Ureter (tissue), 1 donor: ENCODE measurements around the gene GRM7. TPM values are rescaled to one million over a fixed set of nuclear protein-coding genes. Genes with fewer than 3 reads are reported as not detected.

Source experiments
- DNase-seq: peaks from one replicate; pipeline ENCODE4 v3.0.0-alpha.2; 2020; ENCODE audit warnings: low spot score
- total RNA-seq: library from RNA; stranded (reverse); gene quantifications from one replicate; pipeline ENCODE4 v1.2.4, GENCODE V29; 2023
- donor health status: DM: yes; HTN: yes; CAD: no.

Gene GRM7
- total RNA-seq, 1 donor from 2014 or later = 0.86 TPM

DNA sequence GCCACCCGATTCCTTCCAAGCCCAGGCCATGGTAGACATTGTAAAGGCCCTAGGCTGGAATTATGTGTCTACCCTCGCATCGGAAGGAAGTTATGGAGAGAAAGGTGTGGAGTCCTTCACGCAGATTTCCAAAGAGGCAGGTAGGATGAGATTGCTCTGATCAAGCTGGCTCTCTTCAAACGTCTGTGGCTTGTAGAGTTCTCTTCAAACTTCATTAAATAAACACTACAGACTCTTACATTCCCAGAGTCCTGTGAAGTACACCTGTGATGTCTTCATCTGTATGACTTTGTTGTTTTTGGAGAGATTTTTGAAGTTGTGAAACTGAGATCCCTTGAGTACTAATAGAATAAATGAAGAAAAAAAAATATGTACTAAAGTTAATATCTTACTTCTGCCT lies 285.6 kb downstream of the GRM7 start:
- no peak for DNase-seq

GRCh38 chr3:7158516-7158915 lies 297.6 kb downstream of the GRM7 start:
- DNase-seq = no peak

DNA sequence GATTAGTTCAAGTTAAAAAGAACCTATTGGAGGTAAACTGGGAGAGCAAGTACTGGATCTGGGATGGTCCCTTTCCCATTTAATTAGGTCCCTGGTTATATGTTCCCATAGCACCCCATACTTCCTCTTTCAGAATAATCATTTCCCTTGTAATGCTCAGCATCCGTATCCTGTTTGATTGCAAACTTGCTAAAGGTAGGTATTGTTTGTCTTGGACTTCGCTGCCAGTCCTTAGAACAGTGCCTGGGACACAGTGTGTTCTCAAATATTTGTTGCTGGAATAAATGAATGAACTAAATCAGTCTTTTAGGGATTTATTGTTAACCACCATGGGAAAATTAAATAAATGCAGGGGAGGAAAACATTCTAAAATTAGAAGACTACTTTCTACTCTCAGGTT lies 299.8 kb downstream of the GRM7 start:
- DNase-seq = no peak

DNA sequence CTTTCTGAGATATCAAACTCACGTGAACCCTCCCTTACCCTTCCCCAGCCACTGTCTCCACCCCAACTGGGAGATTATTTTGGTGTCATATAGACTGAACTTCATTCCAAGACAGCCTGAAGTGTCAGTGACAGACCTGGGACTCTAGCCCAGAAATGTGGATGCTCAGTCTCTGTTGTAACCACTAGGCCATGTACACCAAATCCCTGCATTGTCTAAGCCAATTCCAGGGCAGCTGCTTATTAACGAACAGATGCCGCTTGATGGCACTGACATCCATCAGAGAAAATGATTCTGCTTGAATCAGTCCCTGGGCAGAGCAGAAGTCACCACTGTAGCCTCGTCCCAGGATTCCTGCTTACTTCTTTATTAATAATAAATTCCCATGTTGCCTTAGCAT lies 305.5 kb downstream of the GRM7 start:
- no peak for DNase-seq

DNA sequence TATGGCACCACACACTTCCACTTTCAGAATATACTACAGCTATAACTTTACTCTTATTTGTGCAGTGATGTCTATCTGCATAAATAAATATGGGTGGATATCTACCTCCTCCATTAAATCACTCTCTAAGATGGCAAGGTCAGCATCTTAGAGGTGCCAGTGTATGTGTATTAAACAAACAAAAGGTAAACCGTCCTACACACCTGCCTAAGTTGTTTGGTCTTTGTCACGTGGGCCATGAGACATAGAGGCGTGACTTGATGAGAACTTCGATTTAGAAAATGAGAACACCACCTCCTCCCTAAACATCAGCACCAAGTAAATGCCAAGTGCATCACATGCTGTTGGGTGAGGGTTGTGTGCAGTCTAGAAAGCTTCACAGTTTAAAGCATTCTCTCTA lies 310.6 kb downstream of the GRM7 start:
- no peak for DNase-seq

DNA sequence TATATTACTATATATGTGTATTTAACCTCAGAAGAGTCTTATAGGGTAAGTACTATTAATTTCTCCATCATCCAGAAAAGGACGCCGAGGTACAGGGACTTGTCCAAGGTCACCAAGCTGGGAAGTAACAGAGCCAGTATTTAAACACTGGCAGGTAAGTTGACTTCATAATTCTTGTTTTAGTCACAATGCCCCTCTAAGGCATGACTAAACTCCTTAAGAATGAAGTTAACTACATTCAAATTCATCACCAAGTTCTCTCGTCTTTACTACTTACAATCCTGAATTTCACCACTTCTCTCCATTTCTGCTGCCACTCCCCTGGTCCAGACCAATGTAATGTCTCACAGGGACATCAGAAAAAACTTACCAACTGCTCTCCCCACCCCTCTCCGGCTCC lies 312.1 kb downstream of the GRM7 start:
- no peak for DNase-seq

DNA sequence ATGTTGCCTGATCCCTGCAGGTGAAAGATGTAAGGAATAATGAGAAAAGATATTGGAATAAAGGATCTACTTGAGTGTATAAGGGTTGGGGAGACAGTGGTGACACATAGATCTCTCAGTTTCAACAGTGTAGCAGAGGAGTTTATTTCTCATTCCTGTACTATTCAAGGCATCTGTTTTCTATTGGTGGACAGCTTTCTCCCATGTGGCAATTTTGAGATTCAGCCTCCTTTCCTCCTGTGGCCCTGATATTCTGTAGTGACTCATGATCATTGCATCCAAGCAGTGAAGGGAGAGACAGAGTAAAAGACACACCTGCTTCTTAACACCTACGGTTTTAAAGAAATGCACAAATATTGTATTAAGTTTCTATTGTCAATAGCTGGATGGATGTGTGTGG lies 327.6 kb downstream of the GRM7 start:
- DNase-seq = no peak

GRCh38 chr3:7190095-7190494 lies 329.2 kb downstream of the GRM7 start:
- DNase-seq = no peak

- DNase-seq = no peak
These were observed 332.4 kb downstream of the GRM7 start for GRCh38 chr3:7193269-7193668.

DNA sequence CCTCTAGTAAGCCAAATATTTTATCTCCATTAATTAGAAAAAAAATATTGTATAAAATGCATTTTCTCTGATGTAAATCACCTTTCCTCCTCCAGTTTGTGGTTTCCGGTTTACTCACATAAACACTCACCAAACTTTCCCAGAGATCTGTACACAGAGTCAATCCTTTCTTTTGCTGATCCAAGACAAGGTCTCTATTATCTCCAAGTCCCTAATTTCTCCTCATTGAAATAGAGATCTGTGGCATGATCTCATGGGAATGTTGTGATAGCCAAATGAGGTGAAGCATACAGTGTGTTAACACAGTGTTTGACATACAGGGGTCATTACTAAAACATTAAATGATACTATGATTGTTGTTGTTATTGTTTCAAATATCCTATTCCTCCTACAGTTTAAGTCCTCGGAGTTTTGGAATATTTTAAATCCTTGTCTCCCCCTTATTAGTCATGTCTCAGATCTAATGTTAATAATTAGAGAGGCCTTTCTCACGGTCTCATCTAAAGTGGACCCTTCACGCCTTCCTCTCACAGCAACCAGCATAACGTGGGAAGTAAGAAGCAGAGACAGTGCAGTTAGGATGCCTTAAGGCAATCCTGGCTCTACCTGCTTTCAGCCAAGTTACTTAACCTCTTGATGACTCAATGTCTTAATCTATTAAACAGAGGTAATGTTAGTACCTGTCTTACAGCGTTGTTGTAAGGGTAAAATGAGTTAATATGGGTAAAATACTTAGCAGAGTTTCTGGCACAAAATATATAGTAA lies 333.3 kb downstream of the GRM7 start:
- no peak for DNase-seq

GRCh38 chr3:7195934-7196333 lies 335.0 kb downstream of the GRM7 start:
- DNase-seq = no peak

- no peak for DNase-seq
These were observed 340.9 kb downstream of the GRM7 start for GRCh38 chr3:7201784-7202183.

- no peak for DNase-seq
These were observed 343.3 kb downstream of the GRM7 start for GRCh38 chr3:7203969-7204847.

- DNase-seq = no peak
These were observed 343.9 kb downstream of the GRM7 start for GRCh38 chr3:7204848-7205156.

- DNase-seq = no peak
These were observed 344.6 kb downstream of the GRM7 start for GRCh38 chr3:7205535-7205934.

DNA sequence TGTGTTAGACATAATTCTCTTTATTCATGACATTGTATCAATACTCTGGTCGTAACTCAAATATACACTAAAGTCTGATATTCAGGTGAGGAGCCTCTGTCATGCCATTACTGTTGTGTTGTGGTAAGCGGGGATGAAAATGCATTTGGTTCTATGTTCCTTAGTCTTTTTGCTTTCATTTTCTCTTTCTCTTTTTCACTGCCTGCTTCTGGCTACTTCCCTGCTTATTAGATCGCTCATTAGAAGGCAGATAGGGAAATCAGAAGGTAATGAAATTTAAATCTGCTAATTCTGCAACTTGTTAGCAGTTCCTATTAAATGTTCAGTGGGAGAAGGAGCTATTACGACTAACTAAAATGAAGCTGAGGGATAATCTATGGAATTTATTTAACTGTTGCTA lies 345.0 kb downstream of the GRM7 start:
- DNase-seq = no peak

DNA sequence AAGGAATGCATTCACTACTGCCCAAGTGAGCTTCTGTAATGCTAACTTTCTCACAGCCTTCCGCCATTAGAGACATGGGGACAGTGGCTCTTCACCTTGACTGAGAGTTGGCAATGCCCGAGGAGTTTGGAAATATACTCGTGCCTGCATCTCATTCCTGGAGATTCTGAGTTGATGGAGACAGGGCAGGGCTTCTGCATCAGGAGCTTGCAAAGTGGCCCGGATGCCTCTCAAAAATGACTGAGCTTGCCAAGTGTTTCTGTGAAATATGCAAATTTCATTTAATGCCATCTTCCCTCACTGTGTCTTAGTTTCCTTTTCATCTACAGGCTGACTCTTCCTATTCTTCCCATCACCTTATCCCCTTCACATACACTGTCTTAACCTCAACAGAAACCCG lies 346.2 kb downstream of the GRM7 start:
- no peak for DNase-seq

DNA sequence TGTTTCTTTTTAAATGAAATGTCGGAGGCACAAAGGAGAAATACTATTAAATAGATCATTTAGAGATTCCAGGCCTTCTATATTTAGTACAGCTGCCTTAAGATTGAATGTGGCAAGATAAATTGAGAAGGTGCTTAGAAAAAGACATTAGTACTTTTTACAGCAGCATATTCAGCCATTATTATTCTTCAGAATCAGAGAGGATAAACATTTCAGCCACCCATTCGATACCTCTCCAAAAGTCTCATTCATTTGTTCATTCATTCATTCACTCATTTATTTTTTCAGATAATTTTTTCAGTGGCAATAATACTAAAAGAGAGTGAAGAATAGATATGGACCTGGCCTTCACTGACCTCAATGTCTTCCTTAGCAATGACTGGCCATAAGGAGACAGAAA lies 347.0 kb downstream of the GRM7 start:
- no peak for DNase-seq

GRCh38 chr3:7209098-7209497 lies 348.2 kb downstream of the GRM7 start:
- no peak for DNase-seq

- no peak for DNase-seq
These were observed 350.8 kb downstream of the GRM7 start for GRCh38 chr3:7211740-7212139.

- DNase-seq = no peak
These were observed 354.8 kb downstream of the GRM7 start for GRCh38 chr3:7215706-7216105.

DNA sequence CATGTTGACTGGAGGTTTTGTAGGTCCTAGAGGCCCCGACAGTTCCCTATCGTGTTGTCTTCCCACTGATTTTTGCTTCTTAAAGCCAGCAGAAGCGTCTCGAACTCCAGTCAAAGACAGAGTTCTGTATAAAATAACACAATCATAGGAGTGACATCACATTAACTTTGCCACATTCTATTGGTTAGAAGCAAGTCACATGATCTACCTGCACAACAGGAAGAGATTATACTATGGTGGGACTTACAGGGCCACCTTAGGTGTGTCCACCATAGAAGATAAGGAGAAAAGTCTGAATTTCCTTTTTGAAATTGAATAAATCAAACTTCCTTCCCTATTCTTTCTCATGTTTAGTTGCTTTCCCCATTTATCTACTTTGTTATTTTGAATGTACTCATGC lies 365.5 kb downstream of the GRM7 start:
- no peak for DNase-seq

DNA sequence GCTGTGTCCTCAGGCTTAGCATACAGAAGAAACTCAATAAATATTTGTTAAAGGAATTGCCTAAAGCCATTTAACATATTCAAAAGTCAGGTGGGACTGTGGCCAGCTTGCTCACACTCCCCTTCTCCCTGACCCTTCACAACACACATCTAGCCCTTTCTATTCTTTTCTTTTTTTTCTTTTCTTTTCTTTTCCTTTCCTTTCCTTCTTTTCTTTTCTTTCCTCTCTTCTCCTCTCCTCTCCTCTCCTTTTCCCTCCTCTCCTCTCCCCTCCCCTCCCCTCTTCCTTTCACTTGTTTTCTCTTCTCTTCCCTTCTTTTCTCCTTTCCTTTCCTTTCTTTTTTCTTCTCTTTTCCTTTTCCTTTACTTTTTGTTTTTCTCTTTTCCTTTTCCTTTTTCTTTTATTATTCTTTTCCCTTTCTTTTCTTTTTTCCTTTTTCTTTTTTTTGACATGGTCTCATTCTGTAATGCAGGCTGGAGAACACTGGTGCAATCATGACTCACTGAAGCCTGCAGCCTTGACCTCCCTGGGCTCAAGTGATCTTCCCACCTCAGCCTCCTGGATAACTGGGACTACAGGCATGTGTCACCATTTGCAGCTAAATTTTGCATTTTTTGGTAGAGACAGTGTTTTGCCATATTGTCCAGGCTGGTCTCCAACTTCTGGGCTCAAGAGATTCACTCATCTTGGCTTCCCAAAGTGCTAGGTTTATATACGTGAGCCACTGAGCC lies 377.8 kb downstream of the GRM7 start:
- DNase-seq = no peak
